Epidermal melanocyte (primary cell): ENCODE measurements around the gene FBXO17.
"Not testable (repeated sequence)": the region's sequence is repeated elsewhere in the genome, so short reads cannot be mapped to it uniquely, and the experiment has no call there.

Experiments used
- DNase-seq: peaks from one replicate; pipeline ENCODE4 v3.0.0; 2011; ENCODE audit warnings: low spot score; ENCODE audit not compliant: insufficient read length

The FBXO17 gene, protein sequence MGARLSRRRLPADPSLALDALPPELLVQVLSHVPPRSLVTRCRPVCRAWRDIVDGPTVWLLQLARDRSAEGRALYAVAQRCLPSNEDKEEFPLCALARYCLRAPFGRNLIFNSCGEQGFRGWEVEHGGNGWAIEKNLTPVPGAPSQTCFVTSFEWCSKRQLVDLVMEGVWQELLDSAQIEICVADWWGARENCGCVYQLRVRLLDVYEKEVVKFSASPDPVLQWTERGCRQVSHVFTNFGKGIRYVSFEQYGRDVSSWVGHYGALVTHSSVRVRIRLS

DNA sequence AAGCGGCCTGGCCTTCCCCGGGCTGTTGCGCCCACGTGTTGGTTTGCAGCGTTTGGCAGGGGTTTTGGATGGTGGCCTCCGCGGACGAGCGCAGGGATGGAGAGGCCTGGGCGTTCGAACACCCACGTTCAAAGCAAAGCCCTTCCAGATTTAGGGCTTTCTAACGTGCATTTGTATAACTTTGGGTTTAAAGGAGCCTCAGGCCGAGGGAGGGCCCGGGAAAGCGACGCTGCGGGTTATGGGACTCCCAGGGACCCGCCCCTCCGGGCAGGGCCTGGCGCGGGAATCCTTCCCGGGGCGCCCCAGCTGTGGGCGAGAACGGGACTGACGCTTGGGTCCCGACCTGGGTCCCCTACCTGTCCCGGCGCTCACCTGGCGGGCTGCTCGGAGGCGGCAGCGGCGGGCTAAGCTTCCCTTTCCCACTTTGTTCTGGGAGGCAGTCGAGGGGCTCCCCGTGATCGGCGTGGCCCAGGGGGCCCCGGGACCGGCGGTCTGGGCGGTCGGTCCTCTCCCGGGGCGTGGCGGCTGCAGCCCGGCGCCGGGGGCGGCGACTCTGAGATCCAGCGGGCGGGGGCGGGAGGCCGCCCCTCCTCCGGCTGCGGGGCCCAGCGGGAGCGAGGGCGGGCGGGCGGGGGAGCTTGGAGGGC lies at the start of gene FBXO17:
TSS of gene FBXO17 (minus strand) at position 529 of the 647 bp plus-strand sequence. CDS start 25,423 bp downstream, outside the sequence.
- DNase-seq, result no peak

DNA sequence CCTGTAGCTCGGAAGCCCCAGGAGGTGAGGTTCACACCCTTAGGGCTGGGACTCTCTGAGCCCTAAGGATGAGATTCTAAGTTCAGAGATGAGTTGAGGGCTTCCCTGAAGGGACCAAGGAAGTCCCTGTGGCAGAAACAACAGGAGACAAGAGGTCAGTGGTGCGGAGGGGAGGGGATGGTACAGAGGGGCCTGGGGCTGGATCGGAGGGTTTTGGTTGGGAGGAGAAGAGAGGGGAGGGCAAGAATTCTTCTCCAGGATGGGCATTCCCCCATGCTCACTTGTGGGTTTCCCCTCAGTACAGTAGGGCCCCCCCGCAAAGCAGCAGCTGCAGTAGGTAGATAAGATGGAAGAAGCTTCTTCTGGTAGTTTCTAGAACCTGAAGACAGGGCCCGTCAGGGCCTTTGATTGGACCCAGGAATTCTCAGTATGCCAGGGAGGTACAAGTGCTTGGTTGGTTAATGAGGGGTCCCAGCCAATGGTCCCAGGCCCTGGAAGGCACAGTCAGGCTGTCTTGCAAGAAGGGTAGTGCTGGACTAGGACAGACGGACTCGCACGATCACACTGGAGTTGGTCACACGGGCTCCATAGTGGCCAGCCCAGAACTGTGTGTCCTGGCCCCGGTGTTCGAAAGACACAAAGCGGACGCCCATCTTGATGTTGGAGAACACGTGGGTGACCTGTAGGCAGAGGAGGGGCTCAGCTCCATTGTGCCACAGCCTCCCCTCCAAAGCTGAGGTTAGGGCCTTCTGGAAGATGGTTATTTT lies 49.5 kb upstream of the FBXO17 start:
- DNase-seq, result no peak

DNA sequence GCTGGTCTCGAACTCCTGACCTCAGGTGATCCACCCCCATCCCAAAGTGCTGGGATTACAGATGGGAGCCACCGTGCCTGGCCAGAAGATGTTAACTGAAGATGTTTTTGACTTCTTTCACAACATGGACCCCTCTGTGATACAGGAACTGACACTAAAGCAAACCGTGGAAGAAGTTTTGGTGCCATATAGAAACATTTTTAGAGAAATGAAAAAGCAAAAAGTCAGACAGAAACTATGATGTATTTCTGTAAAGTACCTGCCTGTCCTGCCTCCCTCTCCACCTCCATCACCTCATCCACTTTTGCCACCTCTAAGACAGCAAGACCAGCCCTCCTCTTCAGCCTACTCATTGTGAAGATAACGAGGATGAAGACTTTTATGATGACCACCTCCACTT lies 45.5 kb upstream of the FBXO17 start:
- no peak for DNase-seq

DNA sequence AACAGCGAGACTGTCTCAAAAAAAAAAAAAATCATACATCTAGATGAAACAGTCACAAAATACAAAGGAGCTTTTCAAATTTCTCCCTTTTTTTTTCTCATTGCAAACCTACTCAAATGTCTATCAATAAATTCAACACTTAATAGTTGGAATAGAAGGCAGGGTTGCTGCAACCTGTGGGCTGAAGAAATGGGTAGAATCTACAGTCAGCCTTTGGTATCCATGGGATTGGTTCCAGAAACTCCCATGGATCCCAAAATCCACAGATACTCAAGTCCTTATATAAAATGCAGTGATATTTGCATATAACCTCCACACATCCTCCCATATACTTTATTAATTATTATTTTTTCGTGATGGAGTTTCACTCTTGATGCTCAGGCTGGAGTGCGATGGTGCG lies 42.1 kb upstream of the FBXO17 start:
- no peak for DNase-seq

DNA sequence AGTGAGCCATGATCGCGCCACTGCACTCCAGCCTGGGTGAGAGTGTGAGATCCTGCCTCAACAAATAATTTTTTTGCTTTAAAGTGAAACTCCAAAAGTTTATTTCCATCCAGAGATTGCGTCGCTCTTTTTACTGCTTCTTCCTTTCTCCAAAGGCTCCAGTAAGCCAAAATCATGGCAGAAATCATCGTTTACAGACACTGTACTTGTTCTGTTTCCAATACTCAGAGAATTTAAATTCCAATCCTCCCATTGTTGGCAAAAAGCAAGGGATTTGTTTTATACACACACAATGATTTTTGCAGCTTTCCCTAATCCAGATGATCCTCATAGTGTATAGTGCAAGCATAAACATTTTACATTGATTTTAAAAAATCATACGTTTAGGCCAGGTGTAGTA lies 41.5 kb upstream of the FBXO17 start:
- DNase-seq, result no peak

DNA sequence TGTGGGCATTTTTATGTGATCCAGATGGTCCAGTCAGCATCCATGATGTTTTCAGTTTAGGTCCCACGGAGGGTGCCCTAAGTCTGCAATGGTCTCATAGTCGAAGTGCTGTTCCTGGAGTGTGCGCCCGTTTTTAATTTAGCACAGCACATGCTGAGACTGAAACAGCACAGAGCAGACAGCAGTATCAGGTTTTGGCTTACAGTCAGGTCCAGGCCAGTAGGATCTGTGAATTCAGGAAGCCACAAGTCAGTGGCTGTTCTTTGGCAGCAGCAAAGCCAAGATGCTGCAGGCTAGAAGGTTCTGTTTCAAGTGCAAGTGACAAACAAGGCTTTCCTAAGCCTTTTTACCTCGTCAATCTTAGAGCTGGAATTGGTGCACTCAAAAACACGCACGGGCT lies 38.5 kb upstream of the FBXO17 start:
- no peak for DNase-seq

DNA sequence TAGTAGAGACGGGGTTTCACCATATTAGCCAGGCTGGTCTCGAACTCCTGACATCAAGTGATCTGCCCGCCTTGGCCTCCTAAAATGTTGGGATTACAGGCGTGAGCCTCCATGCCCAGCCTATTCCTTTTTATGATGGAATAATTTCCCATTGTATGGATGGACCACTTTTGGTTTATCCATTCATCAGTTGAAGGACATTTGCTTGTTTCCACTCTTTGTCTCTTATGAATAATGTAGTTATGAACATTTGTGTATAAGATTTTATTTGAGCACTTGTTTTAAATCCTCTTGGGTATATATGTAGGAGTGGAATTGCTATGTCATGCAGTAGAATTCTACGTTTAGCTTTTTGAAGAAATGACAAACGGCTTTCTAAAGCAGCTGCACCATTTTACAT lies 33.5 kb upstream of the FBXO17 start:
- DNase-seq, result no peak

DNA sequence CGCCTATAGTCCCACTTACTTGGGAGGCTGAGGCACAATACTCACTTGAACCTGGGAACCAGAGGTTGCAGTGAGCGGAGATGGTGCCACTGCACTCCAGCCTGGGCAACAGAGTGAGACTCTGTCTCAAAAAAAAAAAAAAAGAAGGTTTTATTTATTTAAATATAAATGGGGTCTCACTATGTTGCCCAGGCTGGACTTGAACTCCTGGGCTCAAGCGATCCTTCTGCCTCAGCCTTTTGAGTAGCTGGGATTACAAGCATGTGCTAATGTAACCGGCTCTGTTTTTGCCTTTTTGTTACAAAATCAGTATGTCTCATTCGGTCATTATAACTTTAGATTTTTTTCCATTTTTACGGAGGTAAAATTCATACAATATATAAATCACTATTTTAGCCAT lies 32.6 kb upstream of the FBXO17 start:
- DNase-seq, result no peak

DNA sequence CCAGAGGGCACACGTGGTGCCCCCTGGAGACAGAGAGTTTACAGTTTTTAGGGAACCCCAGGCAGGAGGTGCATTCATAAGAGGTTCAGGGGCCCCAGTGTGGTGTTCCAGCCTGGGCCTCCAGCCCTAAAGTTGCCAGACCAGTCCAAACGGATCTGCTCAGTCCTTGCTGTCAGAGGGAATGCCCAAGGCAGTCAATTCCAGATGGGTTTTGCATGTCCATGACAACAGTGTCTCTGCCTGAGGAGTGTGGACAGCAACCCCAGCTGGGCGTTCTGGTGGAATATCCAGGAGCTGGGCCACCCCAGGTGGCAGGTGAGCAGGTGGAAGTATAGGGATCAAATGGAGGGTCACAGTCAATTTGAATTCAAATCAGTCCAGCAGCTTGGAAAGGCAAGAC lies 31.6 kb upstream of the FBXO17 start:
- no peak for DNase-seq

DNA sequence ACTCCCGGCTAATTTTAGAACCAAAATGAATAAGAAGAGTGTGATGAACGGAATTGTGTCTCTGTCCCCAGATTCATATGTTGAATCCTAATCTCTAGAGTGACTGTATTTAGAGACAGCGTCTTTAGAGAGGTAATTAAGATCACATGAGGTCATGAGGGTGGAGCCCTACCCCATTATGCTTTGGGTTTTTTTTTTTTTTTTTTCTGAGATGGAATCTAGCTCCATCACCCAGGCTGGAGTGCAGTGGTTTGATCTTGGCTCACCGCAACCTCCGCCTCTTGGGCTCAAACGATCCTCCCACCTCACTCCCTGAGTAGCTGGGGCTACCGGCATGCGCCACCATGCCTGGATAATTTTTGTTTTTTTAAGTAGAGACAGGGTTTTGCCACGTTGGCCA lies 28.9 kb upstream of the FBXO17 start:
- DNase-seq, result no peak

DNA sequence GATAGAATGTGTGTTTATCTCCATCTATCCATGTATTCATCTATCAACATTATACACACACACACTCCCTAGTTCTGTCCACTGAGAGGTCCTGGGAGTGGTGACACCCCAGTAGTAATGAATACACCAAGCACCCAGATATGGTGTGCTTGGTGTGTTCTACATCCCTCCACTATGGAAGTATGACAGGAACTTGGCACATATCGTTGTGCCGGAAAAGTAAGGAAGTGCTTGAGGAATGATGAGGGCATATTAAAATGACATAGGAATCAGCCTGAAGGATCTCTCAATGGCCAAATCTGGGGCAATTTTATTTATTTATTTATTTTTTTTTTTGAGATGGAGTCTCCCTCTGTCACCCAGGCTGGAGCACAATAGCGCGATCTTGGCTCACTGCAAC lies 28.3 kb upstream of the FBXO17 start:
- DNase-seq, result no peak

DNA sequence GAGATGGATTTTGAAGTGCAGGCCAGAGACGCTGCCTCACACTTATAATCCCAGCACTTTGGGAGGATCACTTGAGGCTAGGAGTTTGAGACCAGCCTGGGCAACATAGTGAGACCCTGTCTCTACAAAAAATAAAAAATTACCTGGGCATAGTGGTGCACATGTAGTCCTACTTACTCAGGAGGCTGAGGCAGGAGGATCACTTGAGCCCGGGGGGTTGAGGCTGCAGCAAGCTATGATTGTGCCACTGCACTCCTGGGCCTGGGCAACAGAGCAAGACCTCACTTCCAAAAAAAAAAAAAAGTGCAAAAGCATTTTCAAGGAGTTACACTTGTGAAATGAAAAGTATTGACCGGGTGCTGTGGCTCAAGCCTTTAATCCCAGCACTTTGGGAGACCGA lies 27.6 kb upstream of the FBXO17 start:
- no peak for DNase-seq

DNA sequence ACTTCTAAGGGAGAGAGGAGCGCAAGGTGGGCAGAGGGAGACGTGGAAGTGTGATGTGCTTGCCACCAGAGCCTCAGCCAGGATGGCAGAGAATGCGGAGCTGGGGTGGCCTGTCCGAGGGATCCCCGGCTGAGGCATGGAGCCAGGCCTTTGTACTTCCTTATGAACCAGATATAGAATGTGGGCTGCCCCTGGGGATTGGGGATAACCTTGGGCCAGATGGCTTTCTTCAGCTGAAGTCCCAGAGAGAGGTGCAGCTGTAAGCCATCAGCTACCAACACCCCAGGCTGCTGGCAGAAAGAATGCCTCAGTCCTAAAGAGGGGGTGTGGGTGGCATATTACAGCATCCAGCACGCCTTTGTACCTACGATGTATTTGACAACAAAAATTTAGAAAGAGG lies 25.5 kb upstream of the FBXO17 start:
- no peak for DNase-seq

DNA sequence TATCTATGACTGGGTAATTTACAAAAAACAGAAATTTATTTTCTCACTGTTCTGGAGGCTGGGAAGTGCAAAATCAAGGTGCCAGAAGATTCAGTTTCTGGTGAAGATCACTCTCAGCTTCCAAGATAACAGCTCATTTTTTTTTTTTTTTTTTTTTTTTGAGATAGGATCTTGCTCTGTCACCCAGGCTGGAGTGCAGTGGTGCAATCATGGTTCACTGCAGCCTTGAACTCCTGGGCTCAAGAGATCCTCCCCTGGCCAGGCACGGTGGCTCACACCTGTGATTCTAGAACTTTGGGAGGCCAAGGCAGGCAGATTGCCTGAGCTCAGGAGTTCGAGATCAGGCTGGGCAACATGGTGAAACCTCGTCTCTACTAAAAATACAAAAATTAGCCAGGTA lies 22.0 kb upstream of the FBXO17 start:
- not testable (repeated sequence) for DNase-seq

DNA sequence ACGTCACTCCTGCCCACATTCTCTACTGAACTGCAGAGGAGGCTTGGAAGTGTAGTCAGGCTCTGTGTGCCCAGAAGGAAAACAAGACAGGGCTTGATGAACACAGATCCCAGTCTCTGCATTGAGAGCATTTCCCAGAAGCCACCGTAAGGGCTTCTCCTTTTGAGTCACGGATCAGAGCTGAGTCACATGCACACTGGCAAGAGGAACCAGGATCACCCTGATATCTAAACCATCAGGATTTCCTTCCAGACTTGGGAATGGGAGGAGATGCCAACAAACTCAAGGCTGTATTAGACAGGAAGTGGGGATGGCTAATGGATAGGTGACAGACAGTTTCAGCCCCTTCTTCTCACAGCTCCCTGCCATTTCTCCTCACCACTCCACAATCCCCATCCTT lies 17.7 kb upstream of the FBXO17 start:
- DNase-seq, result no peak

DNA sequence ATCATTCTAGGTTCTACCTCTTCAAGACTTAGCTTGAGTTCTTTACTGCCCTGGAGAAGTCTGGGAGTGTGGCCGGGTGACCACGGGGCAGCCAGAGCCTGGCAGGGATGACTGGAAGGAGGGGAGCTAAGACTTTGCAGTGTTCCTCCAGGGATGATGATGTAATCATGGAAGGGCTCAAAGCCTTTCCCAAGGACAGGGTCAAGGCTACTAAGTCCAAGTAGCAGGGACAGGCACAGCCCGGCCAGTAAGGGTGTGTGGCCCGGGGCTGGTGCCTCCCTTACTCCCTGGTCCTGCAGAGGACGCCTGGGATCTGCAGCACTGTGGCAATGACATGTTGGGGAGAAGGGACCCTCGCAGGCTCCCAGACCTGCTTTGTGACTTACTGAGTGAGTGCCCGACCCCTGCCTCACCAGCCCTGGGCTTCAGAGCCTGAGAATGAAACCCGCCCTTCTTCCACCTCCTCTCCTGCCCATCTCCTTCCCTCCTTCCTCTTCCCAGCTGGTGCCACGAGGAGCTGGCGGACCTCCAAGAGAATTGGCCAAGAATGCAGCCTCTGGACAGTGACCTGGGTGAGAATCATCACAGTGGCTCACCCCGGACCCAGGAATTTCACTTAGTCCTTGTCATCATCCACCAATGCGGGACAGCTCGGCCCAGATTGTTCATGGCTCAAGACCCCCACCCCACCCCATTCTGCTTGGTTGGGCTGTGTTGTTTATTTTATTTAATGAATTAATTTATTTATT lies 15.6 kb upstream of the FBXO17 start:
- DNase-seq, result no peak

DNA sequence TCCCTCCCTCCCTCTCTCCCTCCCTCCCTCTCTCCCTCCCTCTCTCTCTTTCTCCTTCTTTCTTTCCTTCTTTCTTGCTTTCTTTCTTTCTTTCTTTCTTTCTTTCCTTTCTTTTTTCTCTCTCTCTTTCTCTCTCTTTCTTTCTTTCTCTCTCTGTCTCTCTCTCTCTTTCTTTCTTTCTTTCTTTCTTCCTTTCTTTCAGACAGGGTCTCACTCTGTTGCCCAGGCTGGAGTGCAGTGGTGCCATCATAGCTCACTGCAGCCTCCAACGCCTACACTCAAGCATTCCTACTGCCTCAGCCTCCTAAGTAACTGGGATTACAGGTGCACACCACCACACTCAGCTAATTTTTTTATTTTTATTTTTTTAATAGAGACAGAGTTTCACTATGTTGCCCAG lies 14.1 kb upstream of the FBXO17 start:
- DNase-seq, result not testable (repeated sequence)

DNA sequence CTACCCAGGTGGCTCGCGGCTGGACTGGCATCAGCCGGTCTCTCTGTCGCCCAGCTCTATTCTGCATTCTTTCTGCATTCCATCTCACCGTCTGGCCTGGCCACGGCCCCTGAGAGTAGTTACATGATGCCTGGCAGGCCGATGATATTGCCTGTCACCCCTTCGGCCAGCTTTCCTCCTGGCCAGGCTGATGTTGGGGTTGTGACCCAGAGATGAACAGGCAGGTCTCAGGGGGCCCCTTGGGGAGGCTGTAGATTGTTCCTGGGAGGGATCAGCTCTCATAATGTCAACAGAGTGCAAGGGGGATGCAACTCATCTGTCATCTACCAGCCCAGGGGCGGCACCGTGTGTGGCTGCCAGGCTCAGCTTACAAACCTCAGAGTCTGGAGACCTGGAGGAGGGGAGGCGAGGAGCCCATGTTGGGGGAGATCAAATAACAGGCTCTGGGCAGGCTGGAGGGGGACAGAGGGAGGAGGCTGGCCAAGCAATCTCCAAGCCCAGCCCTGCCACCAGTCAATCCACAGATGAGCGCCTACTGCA lies 13.6 kb upstream of the FBXO17 start:
- DNase-seq, result no peak

DNA sequence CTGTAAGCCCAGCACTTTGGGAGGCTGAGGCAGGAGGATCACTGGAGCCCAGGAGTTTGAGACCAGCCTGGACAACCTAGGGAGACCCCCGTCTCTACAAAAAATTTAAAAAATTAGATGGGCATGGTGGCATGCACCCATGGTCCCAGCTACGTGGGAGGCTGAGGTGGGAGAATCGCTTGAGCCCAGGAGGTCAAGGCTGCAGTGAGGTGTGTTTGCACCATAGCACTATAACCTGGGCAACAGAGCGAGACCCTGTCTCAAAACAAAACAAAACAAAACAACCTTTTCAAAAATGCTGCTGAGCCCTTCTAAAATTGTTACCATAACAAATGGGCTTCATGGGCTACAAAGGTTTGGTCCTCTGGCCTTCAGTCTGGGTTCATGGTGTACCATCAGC lies 13.1 kb upstream of the FBXO17 start:
- not testable (repeated sequence) for DNase-seq

DNA sequence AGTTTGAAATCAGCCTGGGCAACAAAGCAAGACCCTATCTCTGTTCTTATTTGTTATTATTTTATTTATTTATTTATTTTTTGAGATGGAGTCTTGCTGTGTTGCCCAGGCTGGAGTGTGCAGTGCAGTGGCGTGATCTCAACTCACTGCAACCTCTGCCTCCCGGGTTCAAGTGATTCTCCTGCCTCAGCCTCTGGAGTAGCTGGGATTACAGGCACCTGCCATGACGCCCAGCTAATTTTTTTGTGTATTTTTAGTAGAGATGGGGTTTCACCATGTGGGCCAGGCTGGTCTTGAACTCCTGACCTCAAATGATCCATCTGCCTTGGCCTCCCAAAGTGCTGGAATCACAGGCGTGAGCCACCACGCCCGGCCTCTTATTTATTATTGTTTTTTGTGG lies 12.2 kb upstream of the FBXO17 start:
- not testable (repeated sequence) for DNase-seq

DNA sequence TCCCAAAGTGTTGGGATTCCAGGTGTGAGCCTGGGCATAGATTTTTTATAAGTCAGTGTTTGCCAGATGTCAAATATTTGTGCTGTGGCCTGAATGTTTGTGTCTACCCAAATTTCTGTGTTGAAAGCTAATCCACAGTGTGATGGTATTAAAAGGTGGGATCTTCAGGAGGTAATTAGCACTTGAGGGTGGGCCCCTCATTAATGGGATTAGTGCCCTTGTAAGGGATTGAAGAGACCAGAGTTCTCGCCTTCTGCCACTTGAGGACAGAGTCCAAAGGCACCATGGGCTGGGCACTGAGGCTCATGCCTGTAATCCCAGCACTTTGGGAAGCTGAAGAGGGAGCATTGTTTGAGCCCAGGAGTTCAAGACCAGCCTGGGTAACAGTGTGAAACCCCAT lies 9.7 kb upstream of the FBXO17 start:
- DNase-seq, result no peak
